GM18511 (cell line): ENCODE data around the gene RALGAPA2.

Experiments used
- ATAC-seq: cut with Tn5 transposase; IDR thresholded peaks from one replicate; pipeline ENCODE4 v1.9.1; 2021; ENCODE audit warnings: mild to moderate bottlenecking, moderate library complexity; ENCODE audit not compliant: unreplicated experiment

RALGAPA2 gene

GRCh38 chr20:20635006-20635405 lies 77.4 kb downstream of the RALGAPA2 start:
- no peak for ATAC-seq

GRCh38 chr20:20632644-20633043 lies 79.8 kb downstream of the RALGAPA2 start:
- ATAC-seq, result no peak

GRCh38 chr20:20630551-20630950 lies 81.9 kb downstream of the RALGAPA2 start:
- ATAC-seq, result no peak

GRCh38 chr20:20629556-20630188 lies 82.8 kb downstream of the RALGAPA2 start:
- ATAC-seq, result no peak

- ATAC-seq, result no peak
Measured at GRCh38 chr20:20628314-20628713, 84.1 kb downstream of the RALGAPA2 start.

- ATAC-seq, result no peak
Measured at GRCh38 chr20:20627471-20627870, 85.0 kb downstream of the RALGAPA2 start.

GRCh38 chr20:20624914-20625313 lies 87.5 kb downstream of the RALGAPA2 start:
- no peak for ATAC-seq

DNA sequence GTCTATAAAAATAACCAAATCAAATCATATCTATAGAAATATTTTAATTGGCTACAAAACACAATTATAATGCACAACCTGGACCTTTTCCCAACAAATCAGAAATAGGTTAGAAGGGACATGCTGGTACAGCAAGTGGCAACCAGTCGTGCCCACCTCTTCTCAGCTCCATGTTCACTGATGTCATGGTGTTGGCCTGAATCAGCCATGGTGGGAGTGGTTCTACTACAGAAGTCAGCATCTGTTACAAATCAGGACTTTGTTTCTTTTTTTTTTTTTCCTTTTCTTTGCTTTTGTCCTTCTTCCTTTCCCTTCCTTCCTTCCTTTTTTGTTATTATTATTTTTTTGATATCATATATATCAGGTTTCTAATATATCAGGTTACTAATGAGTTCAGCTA lies 91.2 kb downstream of the RALGAPA2 start:
- ATAC-seq, result no peak

DNA sequence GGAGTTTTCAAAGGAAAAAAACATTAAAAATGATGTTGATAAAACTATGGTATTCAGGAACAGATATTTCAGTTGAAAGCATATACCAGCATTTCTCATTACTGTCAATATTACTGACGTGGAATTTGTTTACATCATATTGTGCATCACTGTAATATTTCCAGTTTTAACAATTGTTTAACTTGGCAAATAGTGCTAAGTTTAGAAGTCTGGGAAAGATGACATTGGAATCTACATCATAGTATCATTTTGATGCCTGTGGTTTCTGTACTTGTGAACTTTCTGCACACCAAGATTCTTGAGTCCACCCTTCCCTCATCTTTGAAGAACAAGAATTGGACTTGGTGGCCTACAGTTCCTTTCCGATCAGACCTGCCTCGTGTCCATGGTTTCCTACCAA lies 98.1 kb downstream of the RALGAPA2 start:
- ATAC-seq, result no peak

DNA sequence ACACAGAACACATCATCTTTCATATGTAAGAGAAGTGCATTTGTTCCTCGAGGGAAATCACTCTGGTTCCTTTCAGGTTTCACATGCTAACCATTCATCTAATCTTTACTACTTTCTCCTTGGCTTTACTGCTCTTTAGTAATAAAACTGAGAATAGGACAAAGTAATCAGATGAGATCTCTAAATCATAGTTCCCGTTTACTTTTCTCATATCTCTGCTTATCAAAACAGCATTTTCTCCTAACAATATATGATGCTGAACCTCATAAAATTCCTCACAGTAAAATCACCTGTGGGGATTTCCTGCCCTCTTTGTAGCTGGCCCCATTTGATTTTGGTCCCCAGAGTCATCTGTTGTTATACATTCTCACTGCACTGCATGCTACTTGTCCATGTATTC lies 100.2 kb downstream of the RALGAPA2 start:
- no peak for ATAC-seq

DNA sequence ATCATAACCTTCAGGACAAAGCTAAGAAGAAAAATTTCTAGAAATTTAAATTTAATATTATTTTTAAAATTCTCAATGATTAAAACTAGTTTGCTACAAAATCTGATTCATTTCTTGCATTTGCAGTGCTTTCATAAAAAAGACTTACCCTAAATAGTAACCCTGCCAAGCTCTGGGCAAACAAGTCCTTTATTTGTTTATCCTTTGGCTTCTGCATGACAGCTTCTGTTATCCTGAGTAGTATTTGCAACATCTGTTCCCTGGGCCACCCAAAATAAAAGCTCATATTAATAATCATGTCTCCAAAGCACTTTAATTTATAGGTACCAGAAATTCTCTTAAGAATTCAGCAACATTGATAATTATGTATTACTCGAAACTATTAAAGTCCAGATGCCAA lies 101.3 kb downstream of the RALGAPA2 start:
- no peak for ATAC-seq

DNA sequence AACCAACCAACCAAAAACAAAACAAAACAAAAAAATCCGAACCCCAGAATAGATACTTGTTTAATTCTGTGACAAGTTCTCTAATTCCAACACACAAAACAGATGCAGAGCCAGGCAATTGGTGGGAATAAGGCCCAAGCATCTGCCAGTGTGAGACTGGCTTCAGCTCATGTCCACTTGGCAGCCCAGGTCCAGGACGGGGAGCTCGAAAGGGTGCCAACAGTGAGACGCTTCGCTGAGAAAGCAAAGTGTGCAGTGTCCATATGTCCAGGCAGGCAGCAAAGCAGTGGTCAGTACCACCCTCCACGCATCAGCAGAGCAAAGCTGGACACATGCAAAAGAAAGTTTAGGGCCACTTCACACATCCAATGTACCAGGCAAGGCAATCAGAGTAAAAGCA lies 102.9 kb downstream of the RALGAPA2 start:
- ATAC-seq, result no peak

DNA sequence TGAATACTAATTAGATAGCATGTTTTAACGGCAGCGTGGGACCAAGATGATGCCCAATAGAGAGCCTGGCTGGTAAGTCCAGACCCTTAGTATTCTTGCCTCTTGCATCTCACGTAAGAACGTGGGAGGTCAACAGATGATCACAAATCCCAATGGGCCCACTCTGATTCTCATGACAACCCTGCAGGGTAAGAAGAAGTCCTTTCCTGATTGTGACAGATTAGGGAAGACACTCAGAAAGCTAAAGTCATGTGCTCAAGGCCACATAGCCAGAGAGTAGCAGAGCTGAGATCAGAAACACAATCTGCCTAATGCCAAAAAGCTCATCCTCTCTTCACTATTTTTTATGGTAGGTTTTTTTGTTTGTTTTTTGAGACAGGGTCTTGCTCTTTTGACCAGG lies 103.8 kb downstream of the RALGAPA2 start:
- no peak for ATAC-seq

GRCh38 chr20:20608041-20608440 lies 104.4 kb downstream of the RALGAPA2 start:
- ATAC-seq, result no peak

DNA sequence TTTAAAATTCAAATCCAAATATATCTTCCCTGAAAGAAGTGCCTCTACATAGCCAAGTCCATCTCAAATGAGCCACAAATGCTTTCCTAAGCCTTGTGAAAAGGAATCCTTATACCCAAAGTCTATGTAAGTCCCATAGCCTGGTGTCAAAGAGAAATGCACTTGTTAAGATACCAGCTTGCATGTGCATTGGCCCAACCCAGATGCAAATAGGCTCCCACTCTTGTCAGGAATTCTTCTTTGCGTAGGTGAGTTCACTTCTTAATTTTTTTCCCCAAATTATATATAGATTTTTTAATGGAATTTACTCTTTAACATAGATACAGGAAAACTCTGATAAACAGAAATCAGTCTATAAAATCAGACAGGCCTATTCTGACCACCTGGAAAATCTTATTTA lies 105.6 kb downstream of the RALGAPA2 start:
- ATAC-seq, result no peak

DNA sequence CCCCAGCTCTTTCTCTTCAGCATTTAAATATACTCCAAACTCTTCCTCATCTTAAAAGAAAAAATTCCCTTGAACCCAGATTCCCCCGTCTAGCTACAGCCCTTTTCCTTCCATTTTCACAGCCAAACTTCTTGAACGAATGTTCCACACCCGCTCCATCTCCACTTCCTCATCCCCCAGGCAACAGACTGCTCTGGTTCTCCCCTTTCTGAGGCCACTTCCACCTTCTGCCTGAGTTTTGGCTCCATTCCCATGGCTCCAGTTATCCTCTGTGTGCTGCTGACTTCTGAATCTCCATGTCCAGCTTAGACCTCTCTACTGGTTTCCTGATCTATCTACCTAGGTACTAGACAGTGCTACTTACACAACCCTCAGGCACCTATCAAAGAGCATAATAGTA lies 106.4 kb downstream of the RALGAPA2 start:
- no peak for ATAC-seq

DNA sequence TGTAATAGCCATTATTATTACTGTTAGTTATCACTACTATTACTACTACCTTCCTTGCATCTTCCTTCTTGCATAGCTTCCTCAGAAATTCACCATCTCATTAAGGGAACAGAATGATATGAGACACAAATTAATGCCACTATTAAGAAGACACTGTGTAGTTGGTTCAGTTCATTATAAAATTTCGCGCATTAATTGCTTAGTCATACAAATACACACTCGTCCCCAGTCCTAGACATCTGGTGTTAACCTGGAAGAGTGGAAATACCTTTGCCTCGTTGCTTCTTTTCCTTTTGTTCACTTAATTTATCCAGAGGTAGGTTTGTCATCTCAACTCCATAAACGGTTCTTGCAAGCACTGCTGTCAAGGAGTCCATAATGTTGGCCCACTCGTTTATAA lies 107.5 kb downstream of the RALGAPA2 start:
- ATAC-seq, result no peak

- no peak for ATAC-seq
Measured at GRCh38 chr20:20604357-20604756, 108.1 kb downstream of the RALGAPA2 start.

DNA sequence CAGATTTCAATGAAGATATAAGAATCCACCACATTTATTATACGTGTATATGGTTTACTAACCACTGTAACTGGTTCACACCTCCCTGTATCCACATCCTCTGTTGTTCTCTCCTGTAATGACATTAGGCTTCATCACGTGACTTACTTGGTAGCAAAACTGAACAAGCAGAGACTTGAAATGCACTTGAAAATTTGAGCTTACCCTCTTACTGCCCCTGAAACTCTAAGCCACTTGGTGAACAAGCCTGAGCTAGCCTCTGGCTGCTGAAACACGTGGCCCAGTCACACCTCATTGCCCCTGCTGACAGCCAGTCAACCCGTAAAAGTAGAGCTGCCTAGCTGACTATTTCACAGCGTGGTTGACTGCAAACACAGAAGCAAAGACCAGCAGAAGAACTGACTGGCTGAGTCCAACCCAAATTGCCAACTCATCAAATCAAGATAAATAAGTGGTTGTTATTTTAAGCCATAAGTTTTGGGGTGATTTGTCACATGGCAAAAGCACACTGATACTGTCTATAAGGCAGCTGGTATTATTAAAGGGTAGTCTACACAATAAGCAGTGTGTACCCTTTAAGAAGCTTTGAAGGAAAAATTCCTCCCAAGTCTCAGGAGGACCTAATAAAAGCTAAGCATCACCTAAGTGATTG lies 109.0 kb downstream of the RALGAPA2 start:
- ATAC-seq, result peak; percentile 99

DNA sequence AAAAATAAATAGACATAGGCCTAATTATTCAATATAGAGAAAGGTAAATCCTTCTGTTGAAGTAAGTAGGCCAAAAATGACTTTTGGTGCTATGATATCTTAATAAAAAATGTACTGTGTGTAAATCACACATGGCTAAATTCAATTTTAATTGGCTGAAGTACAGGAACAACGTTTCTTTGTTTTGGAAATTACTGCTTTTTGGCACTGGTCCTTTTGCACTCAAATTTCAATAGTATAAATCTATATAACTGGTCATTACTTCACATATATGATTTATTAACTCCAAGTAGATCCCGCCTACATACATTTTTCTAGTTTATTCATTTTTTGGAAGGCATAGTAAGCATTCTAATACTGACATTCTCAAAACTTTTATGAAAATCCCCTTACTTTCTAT lies 114.5 kb downstream of the RALGAPA2 start:
- no peak for ATAC-seq

DNA sequence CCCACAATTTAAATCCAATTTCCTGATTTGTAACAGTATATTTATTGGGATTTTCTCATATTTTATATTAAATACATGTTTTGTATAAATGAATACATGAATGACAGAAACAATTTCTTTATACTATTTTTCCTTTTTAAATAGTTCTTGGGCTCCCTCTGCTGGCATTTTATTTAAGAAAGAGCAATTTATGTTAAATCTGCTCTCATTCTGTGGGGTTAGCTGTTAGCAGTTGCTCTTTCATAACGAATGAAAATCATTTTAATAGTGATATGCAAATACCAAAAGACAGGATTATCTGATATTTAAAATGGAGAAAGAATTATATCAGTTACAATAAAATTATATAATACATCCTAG lies 118.3 kb downstream of the RALGAPA2 start:
- ATAC-seq, result no peak

- peak; percentile 69 for ATAC-seq
Measured at GRCh38 chr20:20593447-20594170, 118.8 kb downstream of the RALGAPA2 start.
